ENCODE measurements around the gene AMD1.

DNA sequence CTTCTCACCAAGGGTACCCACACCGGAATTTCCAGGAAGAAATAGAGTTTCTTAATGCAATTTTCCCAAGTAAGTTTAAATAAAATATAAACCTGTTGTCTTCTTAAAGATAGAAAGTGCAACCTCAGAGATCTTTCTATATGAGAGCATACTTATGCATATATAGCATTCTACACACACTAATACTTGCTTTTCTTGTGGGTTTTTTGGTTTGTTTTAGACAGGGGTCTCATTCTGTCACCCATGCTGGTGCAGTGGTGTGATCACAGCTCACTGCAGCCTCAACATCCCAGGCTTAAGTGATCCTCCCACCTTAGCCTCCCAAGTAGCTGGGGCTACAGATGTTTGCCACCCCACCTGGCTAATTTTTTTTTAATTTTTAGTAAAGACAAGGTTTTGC is 15.7 kb downstream of the AMD1 start:
- TF ChIP-seq YY1 (IDR thresholded peaks at IDR 0.05; ENCODE audit: insufficient read depth, insufficient read length) (no peak), ZNF274 (IDR thresholded peaks at IDR 0.05; ENCODE audit: low read depth, low read length) (no peak), SUZ12 (IDR thresholded peaks at IDR 0.05; ENCODE audit: extremely low read depth, insufficient read depth, insufficient read length) (no peak)
